NCI-H345 (cell line): ENCODE measurements around the gene EPHA6.
A peak's percentile ranks its signal among the peaks of the same experiment; 100 is the strongest.

Source experiments
- DNase-seq: peaks from one replicate; lab custom pipeline; 2025; lab: John Stamatoyannopoulos, UW

EPHA6 gene

DNA sequence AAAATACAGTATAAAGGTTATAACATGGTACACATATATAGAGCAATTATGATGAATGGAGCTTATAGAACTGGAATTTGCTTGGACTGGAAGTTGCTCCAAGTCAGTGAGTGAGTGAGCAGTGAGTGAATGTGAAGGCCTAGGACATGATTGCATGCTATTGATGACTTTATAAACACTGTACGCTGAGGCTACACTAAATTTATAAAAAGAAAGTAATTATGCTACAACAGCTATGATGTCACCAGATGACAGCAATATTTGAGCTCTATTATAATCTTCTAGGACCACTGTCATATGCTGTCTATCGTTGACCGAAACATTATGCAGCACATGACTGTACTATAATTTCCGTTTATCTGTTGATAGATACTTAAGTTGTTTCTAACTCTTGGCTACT lies 463.3 kb downstream of the EPHA6 start:
- no peak for DNase-seq

DNA sequence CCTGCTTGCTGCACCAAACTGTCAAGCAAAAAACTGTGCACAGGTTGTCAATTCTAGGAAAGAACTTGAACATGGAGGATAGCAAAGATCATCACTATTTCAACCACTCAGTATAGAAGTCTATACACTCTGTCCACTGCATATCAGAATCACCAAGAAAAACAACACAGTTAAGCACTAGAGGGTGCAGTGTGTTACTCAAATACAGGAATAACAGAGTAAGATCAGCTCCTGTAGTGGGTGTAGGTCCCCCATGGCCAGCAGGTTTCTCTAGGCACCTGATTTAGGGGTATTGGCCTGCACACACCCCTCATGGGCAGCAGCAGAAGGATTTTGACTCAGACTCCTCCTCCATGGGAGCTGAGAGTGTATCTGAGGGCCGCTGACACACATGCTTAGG lies 464.1 kb downstream of the EPHA6 start:
- no peak for DNase-seq

DNA sequence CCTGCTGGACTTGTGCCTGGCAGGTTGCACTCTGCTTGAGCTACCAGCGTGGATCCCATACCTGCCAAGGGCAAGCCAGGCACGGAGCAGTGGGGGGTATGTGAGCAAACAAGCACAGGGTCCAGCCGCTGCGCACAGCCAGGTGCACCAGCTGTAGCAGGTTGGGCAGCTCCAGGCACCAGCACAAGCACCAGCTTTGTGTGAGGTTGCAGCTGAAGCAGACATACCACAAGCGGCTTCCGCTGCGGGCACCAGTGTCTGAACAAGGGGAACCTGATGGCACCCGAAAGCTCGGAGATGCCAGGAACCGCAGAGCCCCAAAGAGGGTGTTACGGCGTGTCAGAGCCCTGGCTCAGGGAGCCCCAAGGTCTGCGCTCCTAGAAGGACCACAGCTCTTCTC lies 477.5 kb downstream of the EPHA6 start:
- DNase-seq: peak; percentile 83

DNA sequence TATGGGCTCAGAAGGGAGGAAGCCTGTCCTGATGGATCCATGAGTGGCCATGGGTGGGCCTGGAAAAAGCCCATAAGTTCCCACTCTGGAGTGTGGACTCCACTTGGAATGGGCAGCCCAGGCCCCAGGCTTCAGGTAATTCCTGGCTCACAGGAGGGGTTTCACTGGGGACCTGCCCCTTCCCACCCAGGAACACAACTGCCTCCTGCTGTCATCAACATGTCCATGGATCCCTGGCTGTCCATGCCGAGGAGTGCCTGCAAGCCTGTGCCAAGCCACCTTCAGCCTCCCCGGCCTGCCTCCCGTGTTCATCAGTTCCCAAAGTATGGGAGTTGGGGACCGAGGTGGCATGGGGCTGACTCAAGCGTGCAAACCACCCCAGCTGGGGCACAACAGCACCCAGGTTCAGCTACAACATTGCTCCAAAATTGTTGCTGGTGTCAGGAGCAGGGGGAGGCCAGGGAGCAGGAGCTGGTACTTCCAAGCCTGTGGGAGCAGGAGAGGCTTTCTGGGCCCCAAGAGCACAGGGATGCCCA lies 479.3 kb downstream of the EPHA6 start:
- DNase-seq: no peak

DNA sequence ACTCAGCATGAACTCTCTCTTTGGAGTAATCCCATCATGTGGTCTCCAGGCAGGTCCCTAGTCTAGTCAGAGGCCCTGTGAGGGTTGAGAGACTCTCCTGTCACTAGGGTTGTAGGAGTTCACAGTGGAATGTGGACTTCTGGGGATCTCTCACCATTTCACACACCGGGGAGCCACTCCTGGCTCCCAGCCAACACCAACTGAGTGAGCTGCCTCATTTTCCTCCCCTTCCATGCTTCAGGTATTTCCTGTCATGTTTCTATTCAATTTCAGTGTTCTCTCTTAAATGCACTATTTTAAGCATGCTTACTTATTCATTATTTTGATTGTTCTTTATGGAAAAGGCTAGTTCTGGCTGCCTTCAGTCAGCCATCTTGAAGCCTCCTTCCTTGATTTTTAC lies 482.6 kb downstream of the EPHA6 start:
- DNase-seq: peak; percentile 29

DNA sequence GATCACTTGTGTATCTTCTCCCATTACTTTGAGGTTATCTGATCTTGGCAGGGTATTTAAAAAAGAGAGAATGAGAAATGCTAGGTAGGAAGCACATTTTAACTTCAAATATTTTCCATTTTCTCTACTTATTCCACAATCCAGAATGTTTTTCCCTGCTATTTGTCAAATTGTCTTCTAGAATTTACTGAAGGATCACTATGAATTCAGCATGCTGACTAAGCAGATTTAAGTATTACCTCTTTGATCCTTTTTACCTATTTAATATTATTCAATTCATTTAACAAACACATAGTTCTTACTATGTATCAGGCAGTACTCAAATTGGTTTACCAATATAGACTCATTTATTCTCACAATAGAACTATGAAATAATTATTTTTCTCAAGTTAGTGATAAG lies 486.7 kb downstream of the EPHA6 start:
- no peak for DNase-seq

DNA sequence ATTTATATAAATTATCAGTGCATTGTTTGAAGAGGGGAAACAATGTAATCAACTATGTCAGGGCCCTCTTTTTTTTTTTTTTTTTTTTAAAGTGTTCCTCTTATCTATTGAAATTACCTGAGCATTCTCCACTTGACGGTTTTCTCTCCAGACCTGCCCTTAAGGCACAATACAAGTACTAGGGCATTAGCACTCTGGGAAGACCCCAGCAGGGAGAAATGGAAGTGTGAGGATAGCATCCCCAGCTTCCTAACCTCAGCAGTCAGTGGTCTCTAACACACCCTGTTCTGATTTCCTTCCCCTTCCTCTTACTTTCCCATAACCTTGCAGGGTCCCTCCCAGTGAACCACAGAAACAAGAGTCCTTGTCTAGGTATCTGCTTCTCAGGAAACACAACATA lies 491.8 kb downstream of the EPHA6 start:
- DNase-seq: no peak

DNA sequence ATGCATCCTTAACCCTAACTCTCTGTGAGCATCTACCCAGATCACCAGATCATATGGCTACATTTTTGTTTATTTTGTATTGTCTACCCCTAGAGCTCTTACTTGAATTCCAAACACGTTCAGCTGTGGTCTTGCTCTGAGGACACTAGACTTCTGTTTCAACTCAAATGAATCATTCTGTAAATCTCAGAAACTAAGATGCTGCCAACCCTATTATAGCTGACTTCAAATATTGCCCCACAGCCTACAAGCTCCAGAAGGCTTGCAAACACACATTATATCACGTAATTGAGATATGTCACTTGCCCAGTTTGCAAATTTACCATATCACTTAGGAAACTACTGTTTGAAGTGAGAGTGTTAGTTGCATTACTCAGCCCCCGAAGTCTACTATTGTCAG lies 524.0 kb downstream of the EPHA6 start:
- no peak for DNase-seq

DNA sequence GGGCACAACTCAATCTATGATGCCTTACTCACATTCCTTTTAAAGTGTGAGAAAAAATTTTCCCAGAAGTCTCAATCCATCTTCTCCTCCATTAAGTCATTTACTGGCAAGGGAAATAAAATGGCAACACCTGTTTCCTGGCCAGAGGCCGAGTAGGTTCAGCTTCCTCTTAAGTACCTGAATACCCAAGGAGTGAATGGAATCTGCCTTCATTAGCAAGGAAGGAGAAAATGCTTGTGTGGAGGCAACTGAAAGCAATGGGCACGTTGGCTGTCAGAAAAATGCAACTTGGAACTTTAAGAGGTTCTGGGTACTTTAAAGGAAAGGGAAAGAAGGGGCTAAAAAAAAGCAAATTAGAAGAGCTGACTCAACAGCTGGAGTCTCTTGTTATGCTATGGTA lies 526.5 kb downstream of the EPHA6 start:
- no peak for DNase-seq

DNA sequence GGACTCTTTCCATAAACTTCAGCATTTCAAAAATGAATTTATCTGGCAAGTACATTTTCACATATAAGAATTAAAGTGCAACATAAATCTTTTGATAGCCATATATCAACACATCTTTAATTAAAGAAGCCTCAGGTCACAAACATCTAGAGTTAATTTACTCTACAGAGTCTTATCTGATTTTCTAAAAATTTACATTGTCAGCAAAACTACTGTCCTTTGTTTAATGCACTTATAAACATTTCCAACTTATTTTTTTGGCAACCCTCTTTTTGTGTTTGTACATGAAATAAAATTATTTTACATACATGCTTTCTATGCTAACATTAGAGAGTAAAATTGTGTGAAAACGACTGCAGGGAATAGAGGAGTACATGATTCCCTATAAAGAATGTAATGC lies 533.4 kb downstream of the EPHA6 start:
- no peak for DNase-seq

DNA sequence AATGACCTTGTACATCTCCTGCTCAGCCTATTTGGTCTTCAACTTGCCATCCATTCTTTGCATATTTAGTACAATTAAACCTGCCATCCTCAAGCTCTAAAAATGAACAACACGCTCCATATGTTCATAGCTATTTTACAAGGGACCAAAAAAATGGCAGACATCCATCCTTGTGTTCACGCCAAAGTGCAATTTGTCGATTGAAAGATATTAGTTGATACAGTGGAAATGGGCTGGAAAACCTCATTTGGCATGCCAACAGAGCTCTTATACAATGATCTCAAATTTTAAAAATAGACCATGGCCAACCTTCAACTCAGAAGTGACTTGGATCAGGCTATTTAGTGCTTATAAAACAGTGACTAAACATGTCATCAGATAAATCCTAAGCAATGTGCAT lies 536.6 kb downstream of the EPHA6 start:
- no peak for DNase-seq

DNA sequence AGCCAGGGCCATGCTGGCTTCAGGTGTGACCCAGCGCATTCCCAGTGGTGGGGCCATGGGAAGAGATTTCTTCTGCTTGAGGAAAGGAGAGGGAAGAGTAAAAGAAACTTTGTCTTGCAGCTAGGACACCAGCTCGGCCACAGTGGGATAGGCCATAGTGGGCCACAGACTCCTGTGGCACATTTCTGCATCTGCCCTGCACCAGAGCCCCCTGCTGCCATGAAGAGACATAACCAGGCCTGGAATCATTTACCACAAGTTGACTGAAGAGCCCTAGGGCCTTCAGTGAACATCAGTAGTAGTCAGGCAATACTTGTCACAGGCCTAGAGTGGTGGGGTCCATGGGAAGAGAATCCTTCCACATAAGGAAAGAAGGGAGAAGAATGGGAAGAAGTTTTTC lies 538.8 kb downstream of the EPHA6 start:
- DNase-seq: no peak

DNA sequence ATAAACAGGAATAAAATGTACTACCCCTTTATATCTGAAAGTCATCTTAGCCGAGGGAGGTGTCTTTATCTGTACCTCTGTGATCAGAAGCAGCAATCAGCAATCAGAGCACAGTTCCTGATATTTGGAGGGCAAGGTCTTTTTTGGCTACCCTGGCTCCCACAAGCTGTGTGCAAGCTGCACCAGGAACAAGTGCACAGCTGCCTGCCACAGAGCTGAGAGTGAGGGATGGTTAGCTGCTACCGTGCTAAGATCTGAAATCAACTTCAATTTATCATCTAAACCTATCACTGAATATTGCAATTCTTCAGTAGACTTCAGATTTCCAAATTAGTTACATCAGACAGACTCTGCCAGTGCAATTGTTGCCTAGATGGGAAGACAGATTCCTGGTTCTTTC lies 545.6 kb downstream of the EPHA6 start:
- no peak for DNase-seq

DNA sequence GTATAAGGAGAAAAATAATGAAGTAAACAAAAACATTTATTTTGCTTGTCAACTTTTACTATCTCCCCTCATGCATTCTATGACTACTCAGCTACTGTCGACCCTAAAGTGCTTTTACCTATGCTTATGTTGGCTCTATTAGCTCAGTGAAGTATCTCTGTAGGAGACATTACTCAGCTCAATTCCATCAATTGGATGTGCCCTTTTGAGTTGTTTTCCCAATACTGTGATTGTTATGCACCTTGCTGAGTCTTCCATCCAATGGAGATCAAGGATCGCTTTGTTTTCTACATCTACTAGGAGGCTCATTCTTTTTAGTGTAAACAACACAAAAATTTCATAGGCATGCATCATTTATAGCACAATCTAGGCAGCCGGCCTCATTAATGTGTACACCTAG lies 546.4 kb downstream of the EPHA6 start:
- no peak for DNase-seq

DNA sequence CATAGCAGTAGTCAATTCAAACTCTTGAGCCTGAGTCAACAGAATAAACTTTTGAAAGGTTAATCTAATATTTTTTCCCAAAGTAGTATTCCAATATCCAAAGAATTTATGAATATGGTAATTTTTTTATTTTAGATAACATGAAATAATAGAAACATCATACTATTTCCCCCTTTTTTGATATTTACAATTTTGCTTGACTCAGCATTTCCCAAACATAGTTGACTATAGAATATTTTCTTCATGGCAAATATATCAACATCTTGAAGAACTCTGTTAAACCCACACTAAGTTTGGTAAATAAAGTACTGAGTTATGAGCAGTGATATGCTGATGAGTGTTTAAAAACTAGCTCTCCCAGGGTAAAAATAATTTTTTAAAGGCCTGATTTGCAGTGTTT lies 570.2 kb downstream of the EPHA6 start:
- no peak for DNase-seq

DNA sequence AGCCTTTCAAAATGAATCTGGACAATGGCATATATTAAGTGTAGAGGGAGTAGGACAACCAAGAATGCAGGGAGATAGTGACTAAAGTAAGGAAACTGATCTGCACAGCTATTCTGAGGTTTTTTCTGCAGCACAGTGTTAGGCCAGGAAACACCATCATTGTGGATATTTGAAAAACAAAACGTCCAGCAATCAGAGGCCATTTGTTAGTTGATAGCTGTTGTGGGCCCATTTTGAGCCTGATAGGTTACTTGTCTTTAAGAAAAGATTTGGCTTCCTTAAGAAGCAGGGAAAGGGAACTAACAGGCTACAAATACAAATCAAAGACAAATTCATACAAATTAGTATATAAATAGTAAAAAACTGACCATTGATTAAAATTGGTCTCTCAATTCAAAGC lies 574.4 kb downstream of the EPHA6 start:
- DNase-seq: no peak

DNA sequence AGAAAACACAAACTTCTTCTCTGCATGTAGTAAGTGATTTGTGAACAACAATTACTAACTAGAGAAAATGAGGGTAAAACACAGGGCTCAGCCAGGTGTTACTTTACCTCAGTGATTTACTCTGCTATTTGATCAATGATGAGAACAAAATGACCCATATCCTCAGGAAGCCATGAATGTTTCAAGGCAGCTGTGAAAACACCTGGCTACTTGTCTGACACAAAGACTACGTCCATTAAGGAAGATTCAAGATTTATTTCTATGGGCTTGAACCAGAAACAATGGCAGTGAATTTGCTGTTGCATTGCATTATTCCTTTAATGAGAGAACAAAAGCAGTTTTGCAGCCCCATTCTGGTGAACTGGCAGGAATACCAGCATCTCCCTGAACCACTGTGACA lies 575.5 kb downstream of the EPHA6 start:
- DNase-seq: peak; percentile 15

DNA sequence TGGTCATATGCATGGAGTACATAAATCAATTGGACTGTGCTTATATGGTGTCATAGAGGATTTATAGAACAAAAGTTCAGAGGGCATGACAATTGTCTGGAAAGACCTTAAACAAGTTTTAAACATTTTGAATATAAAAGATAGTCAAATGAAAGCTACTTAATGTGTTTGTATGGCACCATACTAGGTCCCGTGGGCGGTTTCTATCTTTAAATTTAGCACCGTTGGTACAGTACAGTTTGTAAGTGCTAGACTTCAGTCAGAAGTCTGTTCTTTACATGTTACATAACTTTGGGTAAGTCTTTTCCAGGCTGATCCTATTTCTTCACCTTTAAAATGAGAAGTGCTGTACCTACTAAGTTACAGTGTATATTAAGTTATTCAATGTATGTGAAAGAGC lies 576.8 kb downstream of the EPHA6 start:
- DNase-seq: no peak

DNA sequence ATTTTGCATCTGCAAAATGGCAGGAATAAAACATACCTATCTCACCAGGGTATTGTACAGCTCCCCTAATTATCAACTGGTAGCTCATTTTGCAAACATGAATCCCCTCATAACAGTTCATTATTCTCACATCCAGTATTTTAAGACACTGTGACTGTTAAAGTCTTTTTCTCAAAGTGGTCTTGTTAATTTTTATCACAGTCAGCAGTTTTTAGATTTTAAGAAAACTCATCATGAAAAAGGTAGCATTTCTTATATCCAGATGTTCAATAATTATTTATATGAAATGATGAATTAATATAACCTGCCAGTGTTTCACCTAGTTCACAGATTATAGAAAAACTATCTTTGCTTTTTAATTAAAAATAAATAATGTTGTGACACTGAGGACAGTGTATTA lies 595.2 kb downstream of the EPHA6 start:
- no peak for DNase-seq

DNA sequence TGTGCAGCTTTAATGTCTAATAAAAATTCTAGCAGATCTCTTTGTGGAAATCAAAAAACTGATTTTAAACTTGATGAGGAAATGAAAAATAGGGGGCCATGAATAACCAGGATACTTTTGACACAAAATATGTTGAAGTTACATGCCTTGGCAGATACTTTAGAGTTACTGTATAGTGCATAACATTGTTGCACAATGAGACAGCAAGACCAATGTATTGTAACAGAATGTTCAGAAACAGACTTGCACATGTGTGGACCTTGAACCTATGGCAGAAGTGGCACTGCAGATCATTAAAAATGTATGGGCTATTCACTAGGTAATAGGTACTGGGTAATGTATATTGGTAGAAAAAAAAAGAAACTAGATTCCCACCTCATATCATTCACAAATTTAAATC lies 607.2 kb downstream of the EPHA6 start:
- DNase-seq: no peak

DNA sequence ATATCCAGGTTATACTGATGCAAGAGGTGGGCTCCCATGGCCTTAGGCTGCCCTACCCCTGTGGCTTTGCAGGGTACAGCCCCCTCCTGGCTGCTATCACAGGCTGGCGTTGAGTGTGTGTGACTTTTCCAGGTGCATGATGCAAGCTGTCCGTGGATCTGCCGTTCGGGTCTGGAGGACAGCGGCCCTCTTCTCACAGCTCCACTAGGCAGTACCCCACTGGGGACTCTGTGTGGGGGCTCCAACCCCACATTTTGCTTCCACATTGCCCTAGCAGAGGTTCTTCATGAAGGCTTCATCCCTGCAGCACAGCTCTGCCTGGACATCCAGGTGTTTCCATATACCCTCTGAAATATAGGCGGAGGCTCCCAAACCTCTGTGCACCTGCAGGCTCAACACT lies 610.6 kb downstream of the EPHA6 start:
- DNase-seq: no peak

DNA sequence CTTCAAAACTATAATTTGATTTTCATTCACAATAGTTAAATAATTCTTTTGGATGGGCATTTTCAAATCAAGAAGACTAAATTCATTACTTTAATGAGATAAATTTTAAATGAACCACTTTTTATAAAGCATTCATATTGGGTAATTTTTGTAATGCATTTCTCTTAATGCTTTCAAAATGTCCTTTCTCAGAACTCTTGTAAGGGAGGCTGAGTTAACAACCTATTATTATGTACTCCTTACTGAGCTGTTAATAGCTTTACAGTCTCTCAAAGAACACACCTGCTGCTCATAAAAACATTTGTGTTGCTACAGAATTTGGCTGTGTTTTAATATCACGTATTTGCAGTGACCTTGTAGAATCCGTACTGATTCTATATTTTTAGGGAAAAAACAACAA lies 616.2 kb downstream of the EPHA6 start:
- DNase-seq: peak; percentile 38

DNA sequence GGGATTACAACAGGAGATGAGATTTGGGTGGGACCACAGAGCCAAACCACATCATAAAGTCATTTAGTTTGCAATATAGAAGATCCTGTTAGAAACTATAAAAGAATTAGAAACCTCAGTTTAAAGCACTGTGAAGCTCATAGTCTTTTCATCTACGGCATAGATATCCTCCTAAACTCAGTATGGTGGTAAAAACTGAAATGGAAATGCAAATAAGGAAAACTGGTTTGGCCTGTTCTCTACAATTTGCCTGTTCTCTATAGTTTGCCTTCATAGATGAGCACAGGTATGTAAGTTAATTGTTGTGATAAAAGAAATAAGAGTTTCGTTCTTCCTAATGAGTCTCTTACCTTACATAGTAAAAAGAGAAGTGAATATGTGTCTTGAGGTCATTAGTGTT lies 618.5 kb downstream of the EPHA6 start:
- no peak for DNase-seq

DNA sequence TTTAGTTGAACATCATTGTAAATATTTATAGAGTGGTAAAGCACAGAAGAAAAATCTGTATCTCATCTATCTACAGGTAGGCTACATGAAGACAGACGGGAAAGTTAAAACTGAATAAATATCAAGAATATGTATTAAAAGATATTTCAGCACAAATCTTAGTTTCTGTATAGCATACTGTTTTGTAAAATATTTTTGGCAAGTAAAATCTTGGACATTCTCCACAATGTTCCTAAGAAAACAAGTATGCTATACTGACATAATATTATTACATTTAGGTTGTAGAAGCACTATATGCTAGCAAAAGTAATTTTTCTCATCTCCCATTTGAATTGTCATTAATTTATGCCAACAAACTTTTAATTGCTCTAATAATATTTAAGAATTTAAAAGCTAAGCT lies 623.7 kb downstream of the EPHA6 start:
- DNase-seq: no peak

DNA sequence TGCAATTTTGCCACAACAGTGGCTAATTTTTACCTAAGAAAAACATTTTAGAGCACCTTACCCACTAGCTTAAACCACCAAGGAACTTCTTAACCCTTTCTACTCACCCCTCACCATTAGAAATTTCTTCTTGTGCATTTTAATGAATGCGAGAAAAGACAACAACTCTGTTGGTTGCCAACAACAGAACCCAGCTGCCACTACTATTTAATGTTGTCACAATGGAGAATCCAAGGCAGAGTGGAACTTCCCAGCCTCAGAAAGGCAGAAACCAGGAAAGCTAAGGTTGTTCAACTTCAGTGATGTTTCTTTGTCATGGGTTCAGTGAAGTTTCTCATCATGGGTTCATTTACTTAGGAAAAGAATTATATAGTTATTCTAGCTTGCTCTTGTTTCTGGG lies 625.0 kb downstream of the EPHA6 start:
- no peak for DNase-seq
